ENCODE data around the gene TNPO3.

The TNPO3 gene

DNA sequence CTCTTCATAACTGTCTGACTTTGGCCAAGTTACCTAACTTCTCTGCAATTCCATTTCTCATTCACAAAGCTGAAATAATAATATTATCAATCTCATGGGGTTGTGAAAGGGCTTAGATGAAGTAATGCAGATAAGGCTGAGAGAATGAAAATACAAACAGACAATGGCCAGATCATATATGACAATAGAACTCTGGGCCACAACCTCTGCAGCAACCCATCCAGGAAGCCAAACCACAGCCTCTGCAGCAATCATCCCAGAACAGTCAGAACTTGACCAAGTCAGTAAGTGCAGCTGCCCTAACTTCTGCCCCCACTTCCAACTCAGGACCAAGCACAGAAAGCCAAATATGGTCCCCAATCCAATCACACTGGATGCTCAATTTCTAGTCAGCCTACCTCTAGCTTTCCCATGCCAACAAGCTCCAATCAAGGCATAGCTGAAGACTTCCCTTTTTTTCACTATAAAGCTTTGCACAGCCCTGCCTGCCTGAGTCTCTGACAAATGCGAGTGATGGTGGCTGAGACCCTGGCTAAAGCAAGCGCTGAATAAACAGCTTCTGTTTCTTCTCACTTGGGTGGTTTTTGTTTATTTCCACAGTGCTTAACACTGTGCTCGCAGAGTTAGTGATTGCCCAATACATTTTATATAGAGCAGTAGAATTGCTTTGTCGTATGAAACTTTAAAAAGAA, 34.8 kb upstream of the TNPO3 start:
- no peak overlapping the region for H3K4me3 ChIP-seq (ENCODE audit: low read depth, low read length)
- ChIA-PET POLR2A (no interaction called here), CTCF (interaction anchor here (0.6 to 7.9 kb wide), 17 partner anchors 9 to 226 kb away, joined by 3 to 136 read pairs (median 5); partner anchors contain the start of genes ATP6V1F, KCP and TNPO3)
- TF ChIP-seq, protein P1, sequence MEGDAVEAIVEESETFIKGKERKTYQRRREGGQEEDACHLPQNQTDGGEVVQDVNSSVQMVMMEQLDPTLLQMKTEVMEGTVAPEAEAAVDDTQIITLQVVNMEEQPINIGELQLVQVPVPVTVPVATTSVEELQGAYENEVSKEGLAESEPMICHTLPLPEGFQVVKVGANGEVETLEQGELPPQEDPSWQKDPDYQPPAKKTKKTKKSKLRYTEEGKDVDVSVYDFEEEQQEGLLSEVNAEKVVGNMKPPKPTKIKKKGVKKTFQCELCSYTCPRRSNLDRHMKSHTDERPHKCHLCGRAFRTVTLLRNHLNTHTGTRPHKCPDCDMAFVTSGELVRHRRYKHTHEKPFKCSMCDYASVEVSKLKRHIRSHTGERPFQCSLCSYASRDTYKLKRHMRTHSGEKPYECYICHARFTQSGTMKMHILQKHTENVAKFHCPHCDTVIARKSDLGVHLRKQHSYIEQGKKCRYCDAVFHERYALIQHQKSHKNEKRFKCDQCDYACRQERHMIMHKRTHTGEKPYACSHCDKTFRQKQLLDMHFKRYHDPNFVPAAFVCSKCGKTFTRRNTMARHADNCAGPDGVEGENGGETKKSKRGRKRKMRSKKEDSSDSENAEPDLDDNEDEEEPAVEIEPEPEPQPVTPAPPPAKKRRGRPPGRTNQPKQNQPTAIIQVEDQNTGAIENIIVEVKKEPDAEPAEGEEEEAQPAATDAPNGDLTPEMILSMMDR (IDR thresholded peaks at IDR 0.05; ENCODE audit: insufficient read depth, low read length, missing control alignments) = no peak
- DNase-seq (ENCODE audit: low read depth, low spot score) = no peak

DNA sequence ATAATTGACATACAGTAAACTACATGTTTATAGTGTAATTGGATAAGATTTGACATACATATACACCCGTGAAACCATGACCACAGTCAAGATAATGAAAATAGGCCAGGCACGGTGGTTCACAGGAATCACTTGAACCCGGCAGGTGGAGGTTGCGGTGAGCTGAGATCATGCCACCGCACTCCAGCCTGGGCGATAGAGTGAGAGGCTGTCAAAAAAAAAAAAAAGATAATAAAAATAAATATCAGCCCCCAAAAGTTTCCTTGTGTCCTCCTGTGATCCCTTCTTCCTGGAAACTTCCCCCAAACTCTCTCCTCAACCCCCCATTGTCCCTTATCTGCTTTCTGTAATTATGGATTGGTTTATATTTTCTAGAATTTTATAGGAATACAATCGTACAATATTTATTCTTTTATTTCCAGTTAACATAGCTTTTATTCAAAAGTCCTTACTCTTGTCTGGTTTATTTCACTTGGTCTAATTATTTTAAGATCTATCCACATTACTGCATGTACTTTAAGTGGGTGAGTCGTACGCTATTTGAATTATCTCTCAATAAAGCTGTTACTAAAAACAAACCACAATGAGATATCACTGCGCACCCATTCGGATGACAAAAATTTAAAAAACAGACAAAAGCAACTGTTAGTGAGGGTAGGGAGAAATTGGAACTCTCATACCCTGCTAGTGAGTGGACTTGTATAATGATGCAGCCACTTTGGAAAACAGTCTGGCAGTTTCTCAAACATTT, 30.1 kb upstream of the TNPO3 start:
- no peak for DNase-seq (ENCODE audit: low read depth, low spot score)
- ChIA-PET POLR2A (no interaction called here), CTCF (interaction anchor here (0.5 to 1.5 kb wide), 6 partner anchors 9 to 21 kb away, joined by 3 to 4 read pairs (median 3); no protein-coding TSS in a partner anchor)
- no peak overlapping the region for H3K4me3 ChIP-seq (ENCODE audit: low read depth, low read length)
- TF ChIP-seq, protein P1 (IDR thresholded peaks at IDR 0.05; ENCODE audit: insufficient read depth, low read length, missing control alignments) = no peak

DNA sequence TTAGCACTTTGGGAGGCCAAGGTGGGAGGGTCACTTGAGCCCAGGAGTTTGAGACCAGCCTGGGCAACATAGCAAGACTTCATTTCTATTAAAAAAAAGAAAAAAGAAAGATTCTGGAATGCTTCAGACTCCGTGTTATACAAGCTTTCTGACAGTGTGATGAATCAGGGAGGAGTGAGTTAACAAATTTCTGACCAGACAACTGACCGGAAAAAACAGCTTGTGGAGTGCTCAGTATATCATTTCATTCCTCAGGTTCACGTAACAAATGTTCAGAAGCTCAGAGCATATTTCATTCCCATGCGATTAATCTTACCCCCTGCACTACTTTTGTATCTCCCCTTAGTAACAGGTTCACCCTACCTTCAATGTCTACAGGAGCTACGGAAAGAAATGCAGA, 28.6 kb upstream of the TNPO3 start:
- CTCF ChIA-PET = interaction anchor here (1.8 to 7.5 kb wide), 2 partner anchors 8 to 80 kb away, joined by 7 to 78 read pairs; no protein-coding TSS in a partner anchor
- no peak for DNase-seq (ENCODE audit: low read depth, low spot score)
- H3K4me3 ChIP-seq (ENCODE audit: low read depth, low read length) = no peak overlapping the region
- POLR2A ChIA-PET = no interaction called here
- TF ChIP-seq, protein P1 (IDR thresholded peaks at IDR 0.05; ENCODE audit: insufficient read depth, low read length, missing control alignments) = no peak

DNA sequence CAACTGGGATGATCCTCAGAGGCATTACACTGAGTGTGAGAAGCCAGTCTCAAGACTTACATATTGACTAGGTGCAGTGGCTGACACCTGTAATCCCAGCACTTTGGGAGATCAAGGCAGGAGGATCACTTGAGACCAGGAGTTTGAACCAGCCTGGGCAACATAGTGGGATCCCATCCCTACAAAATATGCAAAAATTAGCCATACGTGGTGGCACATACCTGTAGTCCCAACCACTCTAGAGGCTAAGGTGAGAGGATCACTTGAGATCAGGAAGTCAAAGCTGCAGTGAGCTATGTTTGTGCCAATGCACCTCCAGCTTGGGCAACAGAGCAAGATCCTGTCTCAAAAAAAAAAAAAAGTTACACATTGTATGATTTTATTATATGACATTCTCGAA, 23.5 kb upstream of the TNPO3 start:
- no peak for DNase-seq (ENCODE audit: low read depth, low spot score)
- CTCF ChIA-PET = interaction anchor here (7.5 kb wide), 1 partner anchor 13 kb away, joined by 78 read pairs; no protein-coding TSS in a partner anchor
- POLR2A ChIA-PET = no interaction called here
- TF ChIP-seq, protein P1 (IDR thresholded peaks at IDR 0.05; ENCODE audit: insufficient read depth, low read length, missing control alignments) = no peak
- H3K4me3 ChIP-seq (ENCODE audit: low read depth, low read length) = no peak overlapping the region

DNA sequence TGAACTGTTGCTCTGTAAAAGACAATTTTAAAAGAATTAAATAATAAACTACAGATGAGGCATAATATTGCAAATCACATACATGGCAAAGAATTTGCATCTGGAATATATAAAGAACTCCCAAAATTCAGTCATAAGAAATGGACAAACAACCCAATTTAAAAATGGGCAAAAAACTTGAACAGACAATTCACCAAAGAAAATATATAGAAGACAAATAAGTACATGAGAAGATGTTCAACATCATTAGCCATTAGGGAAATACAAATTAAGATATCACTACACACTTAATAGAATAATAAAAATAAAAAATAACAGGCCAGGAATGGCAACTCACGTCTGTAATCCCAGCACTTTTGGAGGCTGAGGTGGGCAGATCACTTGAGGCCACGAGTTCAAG, 22.0 kb upstream of the TNPO3 start:
- no peak overlapping the region for H3K4me3 ChIP-seq (ENCODE audit: low read depth, low read length)
- POLR2A ChIA-PET = no interaction called here
- CTCF ChIA-PET = interaction anchor here (7.5 kb wide), 1 partner anchor 14 kb away, joined by 78 read pairs; no protein-coding TSS in a partner anchor
- TF ChIP-seq, protein P1 (IDR thresholded peaks at IDR 0.05; ENCODE audit: insufficient read depth, low read length, missing control alignments) = no peak
- DNase-seq (ENCODE audit: low read depth, low spot score) = no peak

DNA sequence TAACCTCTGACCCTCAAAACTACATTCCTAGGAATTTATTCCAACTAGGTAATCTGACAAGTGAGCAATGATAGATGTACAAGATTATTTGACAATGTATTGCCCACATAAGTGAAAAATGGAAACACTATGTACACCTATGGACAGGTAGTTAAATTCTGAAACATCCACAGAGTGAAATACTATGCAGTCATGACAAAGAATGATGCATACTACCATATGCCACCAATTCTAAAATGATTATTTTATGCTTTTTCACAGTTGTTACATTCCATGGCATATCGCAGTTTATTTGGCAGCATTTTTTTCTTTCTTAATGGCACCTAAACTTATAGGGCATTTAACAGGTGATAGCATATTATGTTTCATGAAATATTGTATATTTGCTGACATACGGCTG, 20.1 kb upstream of the TNPO3 start:
- H3K4me3 ChIP-seq (ENCODE audit: low read depth, low read length) = no peak overlapping the region
- POLR2A ChIA-PET = no interaction called here
- DNase-seq (ENCODE audit: low read depth, low spot score) = no peak
- CTCF ChIA-PET = interaction anchor here (3.0 kb wide), 1 partner anchor 16 kb away, joined by 26 read pairs; no protein-coding TSS in a partner anchor
- TF ChIP-seq, protein P1 (IDR thresholded peaks at IDR 0.05; ENCODE audit: insufficient read depth, low read length, missing control alignments) = no peak

Measured in AG04449 (cell line).